SIG-M5 treated with dmso at 0.1 percent for 504 hours (cell line): ENCODE data around the gene CNIH4.
"Not testable (repeated sequence)": the region's sequence is repeated elsewhere in the genome, so short reads cannot be mapped to it uniquely, and the experiment has no call there.

Experiments used
- DNase-seq: peaks from one replicate; lab custom pipeline; 2025; ENCODE audit not compliant: unreplicated experiment; lab: John Stamatoyannopoulos, UW

CNIH4 gene

DNA sequence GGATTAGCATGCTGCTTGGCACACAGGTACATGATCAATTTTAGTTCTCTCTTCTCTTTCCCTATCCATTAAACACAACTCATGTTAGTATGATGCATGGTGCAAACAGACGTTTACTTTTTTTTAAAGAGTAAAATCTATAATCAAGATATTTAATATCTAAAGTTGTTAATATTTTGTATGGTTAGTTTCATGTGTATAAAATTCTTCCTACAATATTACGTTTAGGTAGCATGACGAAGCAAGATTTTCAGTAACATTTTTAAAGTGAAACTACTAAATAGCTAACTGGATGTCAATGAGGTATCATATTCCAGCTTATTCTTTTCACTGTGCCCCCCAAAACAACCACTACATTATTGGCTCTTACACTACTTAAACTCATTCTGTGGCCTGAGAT, 36.6 kb downstream of the CNIH4 start:
- DNase-seq: no peak

DNA sequence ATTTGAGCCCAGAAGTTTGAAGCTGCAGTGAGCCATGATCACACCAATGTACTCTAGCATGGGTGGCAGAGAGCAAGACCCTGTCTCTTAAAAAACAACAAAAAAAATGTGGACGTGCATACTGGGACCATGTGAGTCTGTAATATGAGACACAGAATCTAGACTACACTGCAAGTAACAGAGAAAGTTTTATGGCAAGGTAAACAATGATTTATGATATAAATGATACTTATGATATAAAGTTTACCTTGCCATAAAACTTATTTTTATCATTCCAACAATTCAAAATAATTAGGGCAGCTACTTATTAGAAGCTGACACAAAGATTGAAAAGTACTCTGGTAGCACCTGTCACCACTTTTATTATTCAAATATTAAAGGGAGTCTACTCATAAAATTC, 43.2 kb downstream of the CNIH4 start:
- DNase-seq: no peak

DNA sequence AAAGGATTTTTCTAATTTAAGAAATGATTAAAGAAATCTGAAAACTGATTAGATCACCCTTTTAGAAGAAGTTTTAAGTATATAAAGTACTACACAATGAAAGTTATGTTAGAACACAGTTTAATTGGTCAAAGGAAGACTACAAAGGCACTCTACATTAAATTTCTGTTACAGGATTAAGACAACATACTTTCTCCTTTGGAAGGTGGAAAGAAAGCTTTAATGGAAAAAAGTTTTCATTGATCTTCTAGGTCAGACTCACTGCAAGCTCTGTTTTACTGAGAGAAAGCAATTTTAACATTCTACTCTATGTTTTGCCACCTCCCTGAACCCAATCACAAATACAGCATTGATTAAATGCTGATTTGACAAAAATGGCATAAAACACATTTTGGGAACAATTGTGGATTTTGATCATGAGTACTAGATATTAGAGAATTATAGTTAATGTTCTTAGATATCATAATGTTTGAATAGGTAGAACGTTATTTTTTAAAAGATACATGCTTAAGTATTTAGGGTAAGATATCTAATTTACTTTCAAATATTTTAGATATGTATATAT, 45.9 kb downstream of the CNIH4 start:
- no peak for DNase-seq

DNA sequence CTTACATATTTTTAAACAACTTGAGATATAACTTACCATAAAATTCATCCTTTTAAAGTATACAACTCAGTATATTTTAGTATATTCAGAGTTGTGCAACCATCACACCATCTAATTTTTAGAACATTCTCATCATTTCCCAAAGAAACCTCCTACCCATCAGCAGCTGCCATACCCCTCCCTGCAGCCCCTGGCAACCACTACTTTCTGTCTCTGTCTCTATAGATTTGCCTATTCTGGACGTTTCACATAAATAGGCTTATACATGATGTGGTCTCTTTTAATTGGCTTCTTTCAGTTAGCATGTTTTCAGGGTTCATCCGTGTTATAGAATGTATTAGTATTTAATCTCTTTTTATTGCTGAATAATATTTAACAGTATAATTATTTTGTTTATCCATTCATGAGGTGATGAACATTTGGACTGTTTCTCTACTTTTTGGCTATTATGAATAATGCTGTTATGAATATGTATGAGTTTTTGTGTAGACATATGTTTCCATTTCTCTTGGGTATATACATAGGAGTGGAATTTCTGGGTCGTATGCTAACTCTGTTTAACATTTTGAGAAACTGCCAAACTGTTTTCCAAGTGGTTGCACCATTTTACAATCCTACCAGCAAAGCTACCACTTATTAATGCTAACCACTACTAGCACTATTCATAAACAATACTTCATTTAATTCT, 48.4 kb downstream of the CNIH4 start:
- DNase-seq: no peak

GRCh38 chr1:224405604-224405970, 48.9 kb downstream of the CNIH4 start:
- no peak for DNase-seq

DNA sequence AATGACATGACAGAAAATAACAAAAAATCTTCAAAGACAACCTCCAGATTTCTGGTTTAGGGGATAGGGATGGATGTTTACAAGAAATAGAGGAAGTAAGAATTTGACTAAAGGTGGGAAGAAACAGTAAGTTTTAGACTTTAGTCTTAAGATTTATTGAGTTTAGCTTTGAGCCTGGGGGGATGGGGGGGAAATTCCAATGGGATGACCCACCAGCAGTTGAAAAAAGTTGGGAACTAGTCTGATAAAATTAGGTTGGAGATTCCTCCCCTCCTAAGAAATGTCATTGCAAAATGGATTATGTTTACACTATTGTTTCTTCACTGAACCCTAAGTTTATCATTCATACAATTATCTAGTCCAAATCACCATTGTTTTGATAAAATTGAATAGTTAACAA, 49.5 kb downstream of the CNIH4 start:
- DNase-seq: no peak

DNA sequence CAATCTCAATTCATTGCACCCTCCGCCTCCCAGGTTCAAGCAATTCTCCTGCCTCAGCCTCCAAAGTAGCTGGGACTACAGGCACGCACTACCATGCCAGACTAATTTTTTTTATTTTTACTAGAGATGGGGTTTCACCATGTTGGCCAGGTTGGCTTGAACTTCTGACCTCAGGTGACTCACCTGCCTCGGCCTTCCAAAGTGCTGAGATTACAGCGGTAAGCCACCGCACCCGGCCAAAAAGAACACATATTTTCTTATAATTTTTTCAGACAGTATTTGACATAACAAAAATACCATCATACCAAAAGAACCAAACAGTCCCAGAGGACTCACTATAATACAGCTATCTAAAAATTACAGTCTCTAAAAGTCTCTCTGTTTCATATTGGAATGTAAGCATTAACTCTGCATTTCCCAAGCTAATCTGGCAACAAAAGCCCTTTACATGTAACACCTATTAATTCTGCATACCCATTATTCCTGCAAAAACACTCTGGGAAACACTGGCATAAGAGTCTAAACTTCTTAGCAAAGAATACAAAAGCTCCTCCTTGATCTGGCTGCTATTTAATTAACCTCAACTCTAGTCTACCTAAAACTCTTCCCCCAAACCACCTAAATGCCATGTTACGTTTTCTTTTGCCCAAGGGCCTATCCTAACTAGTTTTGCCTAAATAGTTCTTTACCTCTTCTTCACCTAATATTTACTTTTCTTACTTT, 51.1 kb downstream of the CNIH4 start:
- no peak for DNase-seq

DNA sequence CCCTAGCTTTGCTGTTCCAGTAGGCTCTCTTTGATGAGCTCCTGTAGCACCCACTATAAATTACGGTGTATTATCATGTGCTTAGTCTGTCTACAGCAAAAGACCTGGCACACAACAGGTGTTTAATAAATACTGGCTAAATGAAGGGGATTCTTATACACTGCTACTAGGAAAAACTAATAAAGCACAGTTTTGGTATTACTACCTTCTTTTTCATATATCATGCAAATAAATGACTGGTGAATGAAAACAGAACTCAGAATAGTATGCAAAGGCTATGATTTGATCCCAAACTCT, 51.6 kb downstream of the CNIH4 start:
- DNase-seq: no peak

DNA sequence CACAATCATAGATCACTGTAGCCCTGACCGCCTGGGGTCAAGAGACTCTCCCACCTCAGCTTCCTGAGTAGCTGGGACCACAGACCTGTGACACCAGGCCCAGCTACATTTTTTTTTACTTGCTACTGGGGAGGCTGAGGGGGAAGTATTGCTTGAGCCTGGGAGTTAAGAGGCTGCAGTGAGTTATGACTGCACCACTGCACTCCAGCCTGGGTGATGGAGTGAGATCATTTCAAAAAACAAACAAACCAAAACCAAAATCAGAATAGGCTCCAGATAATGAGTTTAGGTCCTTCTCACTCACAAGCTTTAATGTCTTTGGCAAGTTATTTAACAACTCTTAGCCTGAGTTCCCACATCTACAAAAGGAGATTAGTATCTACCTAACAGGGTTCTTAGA, 55.1 kb downstream of the CNIH4 start:
- DNase-seq: no peak

- no peak for DNase-seq
Observed at GRCh38 chr1:224420106-224420505, 63.4 kb downstream of the CNIH4 start.

DNA sequence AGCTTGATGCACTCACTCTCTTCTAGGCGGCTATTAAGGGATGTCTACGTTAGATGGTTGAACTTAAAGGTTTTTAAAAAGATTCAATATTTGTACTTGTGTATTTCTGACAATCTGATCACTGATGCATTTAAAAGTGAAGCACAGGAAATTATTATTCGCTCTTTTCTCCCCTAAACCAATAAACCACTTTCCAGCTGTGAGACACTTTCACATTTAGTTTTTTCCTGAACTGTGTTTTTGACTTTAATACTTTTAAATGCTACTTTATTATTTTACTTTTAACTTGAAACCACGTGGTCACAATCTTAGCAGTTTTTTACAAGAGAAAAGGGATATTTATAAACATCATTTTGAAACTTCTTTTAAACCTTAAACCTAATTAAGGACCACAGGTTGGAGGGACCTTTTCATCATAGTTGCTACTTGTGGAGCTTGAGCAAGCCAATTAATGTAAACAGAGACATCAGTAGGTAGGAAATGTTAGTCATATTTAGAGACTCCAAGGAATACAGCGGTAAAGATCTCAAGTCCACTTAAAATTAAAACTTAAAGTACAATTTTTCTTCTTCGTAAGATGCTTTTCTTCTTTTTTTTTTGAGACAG, 68.7 kb downstream of the CNIH4 start:
- DNase-seq: no peak

- DNase-seq: not testable (repeated sequence)
Observed at GRCh38 chr1:224426869-224427268, 70.2 kb downstream of the CNIH4 start.

- DNase-seq: no peak
Observed at GRCh38 chr1:224427346-224427745, 70.7 kb downstream of the CNIH4 start.

DNA sequence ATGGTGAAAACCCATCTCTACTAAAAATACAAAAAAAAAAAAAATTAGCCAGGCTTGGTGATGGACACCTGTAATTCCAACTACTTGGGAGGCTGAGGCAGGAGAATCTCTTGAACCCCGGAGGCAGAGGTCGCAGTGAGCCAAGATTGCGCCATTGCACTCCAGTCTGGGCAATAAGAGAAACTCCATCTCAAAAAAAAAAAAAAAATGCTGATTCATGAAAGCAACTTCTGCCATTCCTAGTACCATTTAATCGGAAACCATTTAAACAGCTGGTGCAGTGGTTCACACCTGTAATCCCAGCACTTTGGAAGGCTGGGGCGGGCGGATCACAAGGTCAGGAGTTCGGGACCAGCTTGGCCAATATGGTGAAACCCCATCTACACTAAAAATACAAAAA, 72.0 kb downstream of the CNIH4 start:
- DNase-seq: not testable (repeated sequence)
